ENCODE results near the gene CDC27. TPM values are rescaled to one million over a fixed set of nuclear protein-coding genes. Genes with fewer than 3 reads are reported as not detected.
"Not testable (repeated sequence)": the region's sequence is repeated elsewhere in the genome, so short reads cannot be mapped to it uniquely, and the experiment has no call there.

CDC27 gene
- total RNA-seq, 1 experiment from 2014 or later = 100 TPM

DNA sequence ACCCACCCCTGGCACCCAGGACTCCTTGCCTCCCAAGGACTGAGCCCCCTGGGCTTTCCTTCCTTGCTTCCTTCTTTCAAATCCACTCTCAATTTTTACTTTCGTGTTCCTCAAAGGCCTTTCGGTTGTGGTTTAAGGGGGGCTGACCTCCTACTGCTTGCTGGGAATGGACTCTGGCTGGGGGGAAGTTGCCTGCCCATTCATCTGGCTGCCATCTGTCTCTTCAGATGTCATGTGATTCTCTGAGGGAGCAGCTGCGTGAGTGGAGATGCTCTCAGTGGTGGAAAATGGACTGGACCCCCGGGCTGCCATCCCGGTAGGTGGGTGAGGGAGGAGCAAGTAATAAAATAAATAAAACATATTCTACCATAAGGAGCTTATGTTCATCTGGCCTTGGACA lies 116.2 kb downstream of the CDC27 start:
- no peak for DNase-seq (ENCODE audit: low spot score)

DNA sequence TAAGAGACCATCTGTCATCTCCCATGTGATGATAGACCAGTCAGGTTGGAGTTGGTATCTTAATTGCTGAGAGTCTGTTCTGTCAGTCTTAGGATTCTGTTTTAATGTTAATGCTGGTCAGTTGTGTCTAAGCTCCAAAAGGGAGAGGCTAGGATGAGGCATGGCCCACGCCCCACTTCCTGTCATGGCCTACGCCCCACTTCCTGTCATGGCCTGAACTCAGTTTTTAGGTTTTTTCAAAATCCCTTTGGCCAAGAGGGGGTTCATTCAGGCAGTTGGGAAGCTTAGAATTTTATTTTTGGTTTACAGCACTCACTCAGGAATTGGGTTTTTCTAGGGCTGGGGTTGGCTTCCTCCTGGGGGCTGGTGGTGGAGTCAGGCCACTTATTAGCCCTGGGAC lies 117.9 kb downstream of the CDC27 start:
- DNase-seq (ENCODE audit: low spot score) = not testable (repeated sequence)

DNA sequence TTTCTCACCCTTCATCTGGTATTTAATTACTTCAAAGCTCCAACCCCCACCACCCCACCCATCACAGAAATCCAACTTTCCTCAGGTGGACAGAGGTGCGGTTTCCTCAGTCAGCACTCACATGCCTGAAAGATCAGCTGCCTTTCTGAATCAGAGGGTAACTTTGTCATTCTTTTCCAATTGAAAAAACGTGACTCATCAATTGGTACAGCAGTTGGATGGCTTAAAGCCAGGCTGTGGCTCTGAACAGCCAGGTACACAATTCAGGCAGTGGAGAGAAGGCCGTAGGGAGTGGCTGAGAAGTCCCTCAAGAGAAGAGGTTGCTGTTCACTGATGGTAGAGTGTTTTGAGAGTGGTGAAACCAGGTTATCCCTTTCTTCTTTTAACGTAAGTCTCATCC lies 118.8 kb downstream of the CDC27 start:
- DNase-seq (ENCODE audit: low spot score) = peak; percentile 36

Other genes starting within 250 kb of the CDC27 start
- 0.82 and 1.3 TPM in 2 replicates for gene RPRML, start 210.0 kb downstream of the CDC27 start, total RNA-seq (2014; rRNA removed; shearing (Covaris generic))
- gene MYL4, start 20.1 kb upstream of the CDC27 start, total RNA-seq (2014; rRNA removed; shearing (Covaris generic)) = 0.10 TPM in 1 of 2 replicates, not detected in the other
- gene ITGB3, start 64.5 kb upstream of the CDC27 start, total RNA-seq (2014; rRNA removed; shearing (Covaris generic)) = 3.4 and 3.7 TPM in 2 replicates
- 1.8 and 2.1 TPM in 2 replicates for gene EFCAB13, start 134.7 kb upstream of the CDC27 start, total RNA-seq (2014; rRNA removed; shearing (Covaris generic))